PC-9 (cell line): Measurements from ENCODE around the gene CCDC146. TPM values are rescaled to one million over a fixed set of nuclear protein-coding genes. Genes with fewer than 3 reads are reported as not detected.

Source experiments
- BruUV-seq: library from RNA; stranded (reverse); fragments of 400-500 nt; replicated peaks from 2 replicates; lab custom pipeline; 2021; lab: Mats Ljungman, UMichigan
- CTCF ChIA-PET: fragments of 300-600 bp; sonication (Branson Sonifier 250); formaldehyde crosslinking; loops from one replicate; lab custom pipeline; 2022; ENCODE audit warnings: antibody characterized with exemption; lab: Charles Lee
- POLR2A ChIA-PET: fragments of 300-600 bp; sonication (Branson Sonifier 250); formaldehyde crosslinking; loops from one replicate; lab custom pipeline; 2022; ENCODE audit warnings: antibody characterized with exemption; ENCODE audit not compliant: unreplicated experiment; lab: Charles Lee
- DNase-seq, 2 experiments: peaks; one replicate each; pipeline versions ENCODE4 v3.0.0 to v3.0.0-alpha.2; 2015 to 2022; ENCODE audit warnings: mixed read lengths in 1 of 2
- H2AFZ ChIP-seq: fragments of 200-600 bp; sonication (generic); 2 replicates; pipeline ENCODE4 v1.8.1; 2017; ENCODE audit warnings: antibody characterized with exemption
- H3F3A ChIP-seq: fragments of 200-600 bp; sonication (generic); 2 replicates; pipeline ENCODE4 v1.8.1; 2017; ENCODE audit warnings: antibody characterized with exemption, mild to moderate bottlenecking, low read depth; ENCODE audit not compliant: insufficient read depth
- H3K27ac ChIP-seq: fragments of 200-600 bp; sonication (generic); 2 replicates; pipeline ENCODE4 v1.6.1; 2016; ENCODE audit warnings: mixed run types
- H3K27me3 ChIP-seq: fragments of 200-600 bp; sonication (generic); 2 replicates; pipeline ENCODE4 v1.6.1; 2016; ENCODE audit warnings: low read depth, mixed run types; ENCODE audit not compliant: insufficient read depth
- H3K36me3 ChIP-seq: fragments of 200-600 bp; sonication (generic); 2 replicates; pipeline ENCODE4 v1.6.1; 2016; ENCODE audit warnings: low read depth, mixed run types
- H3K4me1 ChIP-seq: fragments of 200-600 bp; sonication (generic); replicated peaks from 2 replicates; pipeline ENCODE4 v1.6.1; 2016; ENCODE audit warnings: mixed run types; ENCODE audit not compliant: insufficient read depth
- H3K4me2 ChIP-seq: fragments of 200-600 bp; sonication (generic); 2 replicates; pipeline ENCODE4 v1.6.1; 2017; ENCODE audit warnings: mixed run types
- H3K4me3 ChIP-seq: fragments of 200-600 bp; sonication (generic); 2 replicates; pipeline ENCODE4 v1.6.1; 2016; ENCODE audit warnings: mixed run types
- H3K79me2 ChIP-seq: fragments of 200-600 bp; sonication (generic); 2 replicates; pipeline ENCODE4 v1.6.1; 2017; ENCODE audit warnings: low read depth, mixed run types
- H3K9me2 ChIP-seq: fragments of 200-600 bp; sonication (generic); 2 replicates; pipeline ENCODE4 v1.8.1; 2017; ENCODE audit warnings: mild to moderate bottlenecking; ENCODE audit not compliant: insufficient read depth
- H3K9me3 ChIP-seq: fragments of 200-600 bp; sonication (generic); 2 replicates; pipeline ENCODE4 v1.8.1; 2016; ENCODE audit warnings: low read depth; ENCODE audit not compliant: insufficient read depth
- H4K20me1 ChIP-seq: fragments of 200-600 bp; sonication (generic); 2 replicates; pipeline ENCODE4 v1.8.1; 2017; ENCODE audit not compliant: insufficient read depth
- EZH2 ChIP-seq: fragments of 200-600 bp; sonication (generic); IDR thresholded peaks from 2 replicates; pipeline ENCODE4 v1.8.0; 2017; ENCODE audit warnings: antibody characterized with exemption, low read depth
- intact Hi-C: fragments of 100-400 bp; cut with micrococcal nuclease; formaldehyde crosslinking; loops from one replicate; pipeline ENCODE4 v1.10.0; 2022; ENCODE audit not compliant: unreplicated experiment
- total RNA-seq: library from RNA; stranded (reverse); gene quantifications from 2 replicates; pipeline ENCODE4 v1.2.3, GENCODE V29; 2021
- TF ChIP-seq, protein P1 (sequence below): fragments of 200-600 bp; sonication (generic); conservative IDR thresholded peaks from 2 replicates; pipeline ENCODE4 v1.6.1; 2017; ENCODE audit warnings: mixed run types, antibody characterized with exemption, mild to moderate bottlenecking, moderate library complexity

The CCDC146 gene
- total RNA-seq, 1 experiment from 2014 or later = 15.9 TPM

- intact Hi-C loops = no loop called here
- no peaks in the 10 kb centered on the region for H3K9me2 ChIP-seq
- BruUV-seq = no TSS peak
- H4K20me1 ChIP-seq = no peaks in the 10 kb centered on the region
- no peak for DNase-seq
- no peaks in the 10 kb centered on the region for H3F3A ChIP-seq
- no peak overlapping the region for H3K4me3 ChIP-seq
- no peaks in the 10 kb centered on the region for H3K4me1 ChIP-seq
- 0 out of 2 replicates have a peak, but pooled peaks cover 7% of the 10 kb centered on the region for H3K9me3 ChIP-seq
- H3K27me3 ChIP-seq = no peaks in the 10 kb centered on the region
- POLR2A ChIA-PET = no interaction called here
- CTCF ChIA-PET = no interaction called here
- no peak overlapping the region for H3K4me2 ChIP-seq
- TF ChIP-seq, protein P1, sequence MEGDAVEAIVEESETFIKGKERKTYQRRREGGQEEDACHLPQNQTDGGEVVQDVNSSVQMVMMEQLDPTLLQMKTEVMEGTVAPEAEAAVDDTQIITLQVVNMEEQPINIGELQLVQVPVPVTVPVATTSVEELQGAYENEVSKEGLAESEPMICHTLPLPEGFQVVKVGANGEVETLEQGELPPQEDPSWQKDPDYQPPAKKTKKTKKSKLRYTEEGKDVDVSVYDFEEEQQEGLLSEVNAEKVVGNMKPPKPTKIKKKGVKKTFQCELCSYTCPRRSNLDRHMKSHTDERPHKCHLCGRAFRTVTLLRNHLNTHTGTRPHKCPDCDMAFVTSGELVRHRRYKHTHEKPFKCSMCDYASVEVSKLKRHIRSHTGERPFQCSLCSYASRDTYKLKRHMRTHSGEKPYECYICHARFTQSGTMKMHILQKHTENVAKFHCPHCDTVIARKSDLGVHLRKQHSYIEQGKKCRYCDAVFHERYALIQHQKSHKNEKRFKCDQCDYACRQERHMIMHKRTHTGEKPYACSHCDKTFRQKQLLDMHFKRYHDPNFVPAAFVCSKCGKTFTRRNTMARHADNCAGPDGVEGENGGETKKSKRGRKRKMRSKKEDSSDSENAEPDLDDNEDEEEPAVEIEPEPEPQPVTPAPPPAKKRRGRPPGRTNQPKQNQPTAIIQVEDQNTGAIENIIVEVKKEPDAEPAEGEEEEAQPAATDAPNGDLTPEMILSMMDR = no peak
- TF ChIP-seq EZH2 = no peak
- no peak overlapping the region for H2AFZ ChIP-seq
- no peak overlapping the region for H3K27ac ChIP-seq
- H3K36me3 ChIP-seq = no peaks in the 10 kb centered on the region
- no peaks in the 10 kb centered on the region for H3K79me2 ChIP-seq
Observed at GRCh38 chr7:77208416-77208815, 86.0 kb downstream of the CCDC146 start.

- ChIA-PET POLR2A (interaction anchor here (0.7 kb wide), 1 partner anchor 1017 kb away, joined by 3 read pairs; no protein-coding TSS in a partner anchor), CTCF (interaction anchor here (0.6 kb wide), 1 partner anchor 207 kb away, joined by 3 read pairs; no protein-coding TSS in a partner anchor)
- Histone ChIP-seq H3F3A (no peaks in the 10 kb centered on the region), H3K4me3 (no peak overlapping the region), H3K79me2 (no peaks in the 10 kb centered on the region), H3K36me3 (no peaks in the 10 kb centered on the region), H4K20me1 (no peaks in the 10 kb centered on the region), H3K27me3 (no peaks in the 10 kb centered on the region), H3K4me2 (no peak overlapping the region), H3K9me3 (0 out of 2 replicates have a peak, but pooled peaks cover 7% of the 10 kb centered on the region), H3K9me2 (no peaks in the 10 kb centered on the region), H3K27ac (no peak overlapping the region), H3K4me1 (no peaks in the 10 kb centered on the region), H2AFZ (no peak overlapping the region)
- TF ChIP-seq, protein P1 = no peak
- TF ChIP-seq EZH2 = no peak
- BruUV-seq = no TSS peak
- no peak for DNase-seq
- intact Hi-C loops = no loop called here
Observed at GRCh38 chr7:77209479-77210139, 87.2 kb downstream of the CCDC146 start.

DNA sequence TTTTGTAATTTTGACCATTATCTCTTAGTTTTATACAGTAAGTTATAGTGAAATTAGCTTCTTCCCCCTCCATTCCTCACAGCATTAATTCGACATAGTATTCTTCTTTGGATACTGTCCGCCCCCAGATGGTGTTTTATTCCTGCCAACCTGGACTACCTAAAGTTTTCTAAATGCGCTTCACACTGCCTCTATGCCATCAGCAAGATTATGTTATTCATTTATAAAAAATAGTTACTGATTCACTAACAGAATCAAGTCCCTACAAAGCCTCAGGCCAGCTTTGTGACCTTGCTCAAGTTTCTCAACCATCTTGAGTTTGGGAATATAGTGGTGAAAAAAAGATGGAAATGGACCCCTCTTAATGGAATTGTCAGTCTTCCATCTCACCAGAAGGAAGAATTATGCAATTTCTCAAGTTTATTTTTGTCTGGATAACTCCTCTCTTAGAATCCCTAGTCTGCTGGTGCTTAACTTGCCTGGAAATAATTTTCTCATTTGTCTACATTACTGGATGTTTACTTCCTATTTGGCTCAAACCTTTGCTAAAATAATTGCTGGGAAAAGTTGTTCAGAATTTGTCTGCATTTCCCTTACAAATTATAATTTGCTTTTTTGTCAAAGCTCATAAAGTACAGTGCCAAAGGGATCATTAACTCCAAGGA lies 93.9 kb downstream of the CCDC146 start:
- no TSS peak for BruUV-seq
- intact Hi-C loops = no loop called here
- H3K27me3 ChIP-seq = no peaks in the 10 kb centered on the region
- no peak overlapping the region for H2AFZ ChIP-seq
- no peak for DNase-seq
- peaks cover 5% of the 10 kb centered on the region; the same call in 1 of the 2 replicates for H3K9me3 ChIP-seq
- no peak overlapping the region for H3K4me2 ChIP-seq
- H3K36me3 ChIP-seq = no peaks in the 10 kb centered on the region
- TF ChIP-seq EZH2 = no peak
- TF ChIP-seq, protein P1 = no peak
- H3K27ac ChIP-seq = no peak overlapping the region
- POLR2A ChIA-PET = no interaction called here
- no peaks in the 10 kb centered on the region for H3K79me2 ChIP-seq
- no peaks in the 10 kb centered on the region for H4K20me1 ChIP-seq
- CTCF ChIA-PET = no interaction called here
- no peaks in the 10 kb centered on the region for H3K4me1 ChIP-seq
- H3K4me3 ChIP-seq = no peak overlapping the region
- no peaks in the 10 kb centered on the region for H3K9me2 ChIP-seq
- H3F3A ChIP-seq = no peaks in the 10 kb centered on the region
